Right renal cortex interstitium (tissue), 3 donors: ENCODE measurements around the gene PLP2. TPM values are rescaled to one million over a fixed set of nuclear protein-coding genes. Genes with fewer than 3 reads are reported as not detected.
A peak's percentile ranks its signal among the peaks of the same experiment; 100 is the strongest.

Experiments used
- DNase-seq, 3 donors: peaks; one replicate each; pipeline ENCODE4 v3.0.0-alpha.2; 2013; ENCODE audit warnings: low read depth in 3 of 3, low spot score in 2 of 3
- polyA plus RNA-seq, 3 donors: library from polyadenylated mRNA; unstranded; fragments of 120-200 nt; gene quantifications; one replicate each; pipeline ENCODE4 v1.2.1, GENCODE V29; 2013; ENCODE audit not compliant: insufficient read length in 3 of 3

The PLP2 gene
- polyA plus RNA-seq, 3 donors: 29.7 to 40.3 (median 37.7) TPM

- peak; percentile 43 to 72 (median 70) for DNase-seq
Measured at GRCh38 chrX:49184294-49185281, 12.9 kb downstream of the PLP2 start.

- DNase-seq: no peak
Measured at GRCh38 chrX:49186125-49187027, 14.7 kb downstream of the PLP2 start, which contains the start of gene PRICKLE3. Gene PRICKLE3 (minus strand): TSS chrX:49186373. CDS start chrX:49186297, 76 bp downstream.

GRCh38 chrX:49187028-49187394, 15.3 kb downstream of the PLP2 start:
- no peak for DNase-seq

- no peak for DNase-seq
Measured at GRCh38 chrX:49187526-49187925, 15.8 kb downstream of the PLP2 start.

- no peak for DNase-seq
Measured at GRCh38 chrX:49188468-49189076, 16.9 kb downstream of the PLP2 start.

GRCh38 chrX:49189606-49190005, 17.9 kb downstream of the PLP2 start:
- no peak for DNase-seq

- peak; percentile 88 to 91 (median 90) for DNase-seq
Measured at GRCh38 chrX:49190821-49191573, 19.3 kb downstream of the PLP2 start.

- DNase-seq: no peak
Measured at GRCh38 chrX:49191574-49192011, 19.9 kb downstream of the PLP2 start.

GRCh38 chrX:49192722-49193328, 21.1 kb downstream of the PLP2 start:
- DNase-seq: no peak

GRCh38 chrX:49193542-49193964, 21.9 kb downstream of the PLP2 start:
- no peak for DNase-seq

- DNase-seq: no peak
Measured at GRCh38 chrX:49197543-49198087, 25.9 kb downstream of the PLP2 start.

- no peak for DNase-seq
Measured at GRCh38 chrX:49198540-49199314, 27.0 kb downstream of the PLP2 start.

GRCh38 chrX:49199315-49199595, 27.6 kb downstream of the PLP2 start:
- DNase-seq: no peak

- peak in 2 of 3 donors; percentile 56 to 60 for DNase-seq
Measured at GRCh38 chrX:49199906-49200771, 28.4 kb downstream of the PLP2 start, which contains the start of gene SYP. Gene SYP (minus strand): TSS chrX:49200193. CDS start chrX:49200186, 7 bp downstream.

GRCh38 chrX:49202022-49202421, 30.3 kb downstream of the PLP2 start:
- no peak for DNase-seq

GRCh38 chrX:49203536-49203935, 31.8 kb downstream of the PLP2 start:
- no peak for DNase-seq

- no peak for DNase-seq
Measured at GRCh38 chrX:49204017-49204416, 32.3 kb downstream of the PLP2 start.

- no peak for DNase-seq
Measured at GRCh38 chrX:49204709-49205108, 33.0 kb downstream of the PLP2 start.
